GM06990 (cell line): ENCODE data around the gene RASL10B.

Experiments
- DNase-seq: peaks from one replicate; pipeline ENCODE4 v3.0.0-alpha.2; 2011; ENCODE audit not compliant: insufficient read length; ENCODE audit errors: extremely low read depth
- H3K27me3 ChIP-seq: replicated peaks from 2 replicates; pipeline ENCODE4 v1.6.0; 2011; ENCODE audit warnings: low read length; ENCODE audit not compliant: control insufficient read depth, insufficient read depth
- H3K36me3 ChIP-seq: 2 replicates; pipeline ENCODE4 v1.5.1; 2011; ENCODE audit warnings: low read length; ENCODE audit not compliant: control insufficient read depth, insufficient read depth
- H3K4me3 ChIP-seq: replicated peaks from 2 replicates; pipeline ENCODE4 v1.5.1; 2011; ENCODE audit warnings: low read depth, mild to moderate bottlenecking, control low read depth, low read length
- TF ChIP-seq, protein P1 (sequence below): IDR thresholded peaks from 2 replicates; pipeline ENCODE4 v1.5.1; 2011; ENCODE audit warnings: low read length, control low read depth, mild to moderate bottlenecking, inconsistent platforms; ENCODE audit not compliant: insufficient read depth, poor library complexity, severe bottlenecking

Gene RASL10B

DNA sequence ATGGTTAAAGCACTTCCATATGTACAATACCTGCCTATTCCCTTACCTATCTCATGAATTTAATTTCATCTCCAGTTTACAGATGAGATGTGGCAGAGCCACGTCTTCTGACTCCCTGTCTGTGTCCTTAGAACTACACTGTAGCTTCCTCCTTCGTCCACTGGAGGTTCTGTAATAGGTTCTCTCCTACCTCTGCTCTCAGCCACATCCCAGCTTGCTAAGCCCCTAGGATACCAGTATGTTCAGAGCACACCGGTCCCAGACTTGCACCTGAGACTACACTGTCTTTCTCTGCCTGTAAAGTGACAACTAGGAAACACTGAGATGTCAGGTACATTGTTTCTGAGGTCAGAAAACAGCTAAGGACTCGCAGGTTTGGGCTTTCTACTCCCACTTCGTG, 3.8 kb upstream of the RASL10B start:
- Histone ChIP-seq H3K4me3 (no peak overlapping the region), H3K27me3 (peaks cover 2% of the 10 kb centered on the region; the same call in 1 of the 2 replicates), H3K36me3 (peaks cover 9% of the 10 kb centered on the region)
- TF ChIP-seq, protein P1, sequence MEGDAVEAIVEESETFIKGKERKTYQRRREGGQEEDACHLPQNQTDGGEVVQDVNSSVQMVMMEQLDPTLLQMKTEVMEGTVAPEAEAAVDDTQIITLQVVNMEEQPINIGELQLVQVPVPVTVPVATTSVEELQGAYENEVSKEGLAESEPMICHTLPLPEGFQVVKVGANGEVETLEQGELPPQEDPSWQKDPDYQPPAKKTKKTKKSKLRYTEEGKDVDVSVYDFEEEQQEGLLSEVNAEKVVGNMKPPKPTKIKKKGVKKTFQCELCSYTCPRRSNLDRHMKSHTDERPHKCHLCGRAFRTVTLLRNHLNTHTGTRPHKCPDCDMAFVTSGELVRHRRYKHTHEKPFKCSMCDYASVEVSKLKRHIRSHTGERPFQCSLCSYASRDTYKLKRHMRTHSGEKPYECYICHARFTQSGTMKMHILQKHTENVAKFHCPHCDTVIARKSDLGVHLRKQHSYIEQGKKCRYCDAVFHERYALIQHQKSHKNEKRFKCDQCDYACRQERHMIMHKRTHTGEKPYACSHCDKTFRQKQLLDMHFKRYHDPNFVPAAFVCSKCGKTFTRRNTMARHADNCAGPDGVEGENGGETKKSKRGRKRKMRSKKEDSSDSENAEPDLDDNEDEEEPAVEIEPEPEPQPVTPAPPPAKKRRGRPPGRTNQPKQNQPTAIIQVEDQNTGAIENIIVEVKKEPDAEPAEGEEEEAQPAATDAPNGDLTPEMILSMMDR = no peak
- no peak for DNase-seq

DNA sequence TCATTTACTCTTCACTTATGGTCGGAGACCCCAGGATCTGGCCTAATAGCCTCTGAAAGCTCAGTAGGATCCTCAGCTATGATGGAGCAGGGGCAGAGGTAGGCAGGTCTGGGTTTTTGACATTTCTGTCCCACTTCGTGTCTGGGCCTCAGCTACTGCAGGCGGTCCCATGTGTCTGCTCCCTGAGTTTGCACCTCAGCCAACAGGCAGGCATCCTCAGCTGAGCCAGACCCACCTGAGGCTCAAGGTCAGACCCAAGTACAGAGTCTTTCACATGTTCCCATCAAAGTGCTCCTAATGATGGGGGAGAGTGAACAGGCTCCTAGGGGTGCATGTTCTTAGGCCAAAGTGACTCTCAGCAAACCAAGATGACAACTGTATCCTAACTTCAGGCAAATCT, 2.9 kb upstream of the RASL10B start:
- Histone ChIP-seq H3K36me3 (peaks cover 7% of the 10 kb centered on the region), H3K4me3 (no peak overlapping the region), H3K27me3 (peaks cover 2% of the 10 kb centered on the region; the same call in 1 of the 2 replicates)
- no peak for DNase-seq
- TF ChIP-seq, protein P1 = no peak

GRCh38 chr17:35729405-35729833, 2.0 kb upstream of the RASL10B start:
- H3K4me3 ChIP-seq = no peak overlapping the region
- peaks cover 2% of the 10 kb centered on the region; the same call in 1 of the 2 replicates for H3K27me3 ChIP-seq
- peaks cover 3% of the 10 kb centered on the region for H3K36me3 ChIP-seq
- TF ChIP-seq, protein P1 = no peak
- no peak for DNase-seq

DNA sequence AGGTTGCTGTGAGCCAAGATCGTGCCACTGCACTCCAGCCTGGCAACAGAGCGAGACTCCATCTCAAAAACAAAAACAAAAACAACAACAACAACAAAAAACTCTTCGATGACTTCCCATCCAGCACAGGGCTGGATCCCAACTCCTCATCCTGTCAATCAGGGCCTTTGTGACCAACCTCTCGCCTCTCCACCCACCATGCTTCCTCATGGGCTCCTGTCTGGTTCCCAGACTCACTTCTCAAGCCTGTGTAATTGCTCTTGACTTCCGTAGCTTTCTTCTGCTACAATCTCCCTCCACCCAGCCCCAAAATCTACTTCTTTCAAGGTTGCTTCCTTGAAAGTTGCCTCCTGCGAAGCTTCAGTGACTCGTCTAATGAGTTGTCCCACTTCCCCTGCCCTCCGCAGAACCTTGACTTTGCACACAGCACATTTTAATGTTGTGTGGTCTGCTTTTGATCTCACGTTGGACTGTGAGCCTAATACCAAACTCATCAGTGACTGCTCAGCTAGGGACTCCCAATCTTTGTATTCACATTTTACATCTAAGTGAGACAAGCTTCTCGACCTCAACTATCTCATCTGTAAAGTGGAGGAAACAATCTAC, 936 bp upstream of the RASL10B start:
- TF ChIP-seq, protein P1 = no peak
- H3K36me3 ChIP-seq = peaks cover 3% of the 10 kb centered on the region
- DNase-seq = no peak
- H3K4me3 ChIP-seq = no peak overlapping the region
- H3K27me3 ChIP-seq = peaks cover 2% of the 10 kb centered on the region; the same call in 1 of the 2 replicates

- H3K4me3 ChIP-seq = no peak overlapping the region
- DNase-seq = no peak
These were observed 722 bp downstream of the RASL10B start for GRCh38 chr17:35731917-35732805.

More at GRCh38 chr17:35731917-35732805, 722 bp downstream of the RASL10B start:
- peaks cover 2% of the 10 kb centered on the region; the same call in 1 of the 2 replicates for H3K27me3 ChIP-seq
- no peaks in the 10 kb centered on the region; the same call in 1 of the 2 replicates for H3K36me3 ChIP-seq
- TF ChIP-seq, protein P1 = no peak
